B cell (primary cell): ENCODE data around the gene ATG13. TPM values are rescaled to one million over a fixed set of nuclear protein-coding genes. Genes with fewer than 3 reads are reported as not detected.

ENCODE experiments used
- ATAC-seq: fragments of 200-7000 bp; cut with Tn5 transposase; one replicate; pipeline ENCODE4 v1.10.0; 2021; ENCODE audit warnings: low read depth, mild to moderate bottlenecking, moderate number of reproducible peaks, moderate library complexity
- CTCF ChIA-PET: fragments of 350-600 bp; sonication (Branson Sonifier 250); formaldehyde crosslinking; loops from one replicate; lab custom pipeline; 2021; ENCODE audit warnings: antibody characterized with exemption, inconsistent platforms; lab: Charles Lee
- POLR2A ChIA-PET: fragments of 350-600 bp; sonication (Branson Sonifier 250); formaldehyde crosslinking; loops from one replicate; lab custom pipeline; 2021; ENCODE audit warnings: antibody characterized with exemption; lab: Charles Lee
- DNase-seq: peaks from one replicate; pipeline ENCODE4 v3.0.0; 2013
- H2AFZ ChIP-seq: 2 replicates; pipeline ENCODE4 v1.6.1; 2012; ENCODE audit warnings: mild to moderate bottlenecking, low read depth, low read length; ENCODE audit not compliant: insufficient read depth, poor library complexity, severe bottlenecking
- H3K27ac ChIP-seq, 2 donors: 1 replicate in 1 of 2; 2 replicates in 1 of 2; pipeline ENCODE4 v1.5.1; 2012 to 2013; ENCODE audit warnings: low read length in 2 of 2, mild to moderate bottlenecking in 2 of 2, moderate library complexity in 1 of 2
- H3K27me3 ChIP-seq, 4 experiments: fragments of 200-600 bp in 1 of 4; sonication (generic) in 1 of 4; replicated peaks in 1 of 4; 1 replicate in 2 of 4; 2 replicates in 2 of 4; pipeline versions ENCODE4 v1.6.1 to v1.7.0; 2013 to 2016; ENCODE audit warnings: low read length in 3 of 4, mild to moderate bottlenecking in 2 of 4, mixed read lengths in 1 of 4, moderate library complexity in 1 of 4; ENCODE audit not compliant: insufficient read depth in 4 of 4, control insufficient read depth in 3 of 4; ENCODE audit errors: control extremely low read depth in 1 of 4
- H3K36me3 ChIP-seq, 2 experiments: replicated peaks in 1 of 2; 1 replicate in 1 of 2; 2 replicates in 1 of 2; pipeline versions ENCODE4 v1.6.1 to v1.7.1; 2013; ENCODE audit warnings: low read length in 1 of 2; ENCODE audit not compliant: insufficient read depth in 2 of 2, control insufficient read depth in 1 of 2; ENCODE audit errors: control extremely low read depth in 1 of 2, extremely low read depth in 1 of 2
- H3K4me1 ChIP-seq, 2 donors: fragments of 200-600 bp in 1 of 2; sonication (generic) in 1 of 2; 1 replicate in 1 of 2; 2 replicates in 1 of 2; pipeline versions ENCODE4 v1.5.1 to v1.6.1; 2013 to 2017; ENCODE audit warnings: low read length in 2 of 2; ENCODE audit not compliant: control insufficient read depth in 2 of 2, insufficient read depth in 2 of 2
- H3K4me2 ChIP-seq: replicated peaks from 2 replicates; pipeline ENCODE3; 2012; ENCODE audit warnings: mild to moderate bottlenecking, low read depth, low read length; ENCODE audit not compliant: poor library complexity, severe bottlenecking
- H3K4me3 ChIP-seq, 5 experiments: fragments of 200-600 bp in 1 of 5; sonication (generic) in 1 of 5; 1 replicate in 3 of 5; 2 replicates in 2 of 5; pipeline versions ENCODE4 v1.5.1 to v1.7.0; 2011 to 2016; ENCODE audit warnings: low read length in 4 of 5, mild to moderate bottlenecking in 4 of 5, low read depth in 2 of 5, control low read depth in 1 of 5, moderate library complexity in 1 of 5; ENCODE audit not compliant: insufficient read depth in 1 of 5; ENCODE audit errors: control extremely low read depth in 1 of 5, extremely low read depth in 1 of 5
- H3K79me2 ChIP-seq: fragments of 200-600 bp; sonication (generic); one replicate; pipeline ENCODE4 v1.6.0; 2016; ENCODE audit warnings: low read length; ENCODE audit not compliant: control insufficient read depth, insufficient read depth
- H3K9ac ChIP-seq: fragments of 200-600 bp; sonication (generic); 2 replicates; pipeline ENCODE4 v1.6.1; 2017; ENCODE audit warnings: mild to moderate bottlenecking, low read length, moderate library complexity
- H3K9me3 ChIP-seq, 3 donors: one replicate each; pipeline versions ENCODE4 v1.6.1 to v1.7.1; 2013; ENCODE audit warnings: low read length in 2 of 3; ENCODE audit not compliant: control insufficient read depth in 2 of 3, insufficient read depth in 1 of 3; ENCODE audit errors: control extremely low read depth in 1 of 3
- H4K20me1 ChIP-seq: 2 replicates; pipeline ENCODE4 v1.6.0; 2012; ENCODE audit warnings: mild to moderate bottlenecking, low read length; ENCODE audit not compliant: insufficient read depth, control insufficient read depth, poor library complexity, severe bottlenecking
- H3K27ac Mint-ChIP-seq: one replicate; pipeline ENCODE4 v1.8.0; 2021; ENCODE audit warnings: mixed read lengths
- H3K27me3 Mint-ChIP-seq: one replicate; pipeline ENCODE4 v1.8.0; 2021; ENCODE audit warnings: mixed read lengths
- H3K4me1 Mint-ChIP-seq: one replicate; pipeline ENCODE4 v1.8.0; 2021; ENCODE audit warnings: mixed read lengths
- H3K4me3 Mint-ChIP-seq: one replicate; pipeline ENCODE4 v1.8.0; 2021; ENCODE audit warnings: mixed read lengths
- H3K9me3 Mint-ChIP-seq: one replicate; pipeline ENCODE4 v1.8.0; 2022; ENCODE audit warnings: mixed read lengths; ENCODE audit not compliant: insufficient read depth
- EZH2 ChIP-seq: IDR thresholded peaks from 2 replicates; pipeline ENCODE4 v1.6.1; 2012; ENCODE audit warnings: borderline replicate concordance, low read depth, mild to moderate bottlenecking, moderate library complexity, low read length; ENCODE audit not compliant: insufficient read depth, poor library complexity, severe bottlenecking
- WGBS: methylation state at CpG from one replicate; pipeline ENCODE4 v1.1.5; 2013; ENCODE audit warnings: missing lambda C conversion rate; ENCODE audit not compliant: insufficient coverage; 5-methylcytosine and 5-hydroxymethylcytosine counted together
- intact Hi-C: fragments of 100-400 bp; cut with micrococcal nuclease; formaldehyde crosslinking; loops from one replicate; pipeline ENCODE4 v1.10.0; 2022
- polyA plus RNA-seq: library from polyadenylated mRNA; depleted of rRNA; stranded (reverse); fragments of >200 nt; gene quantifications from 2 replicates; pipeline ENCODE4 v1.2.3, GENCODE V29; 2012
- total RNA-seq, 2 donors: library from RNA; stranded (reverse); fragments of 120-200 nt in 1 of 2; gene quantifications; 1 replicate in 1 of 2; 2 replicates in 1 of 2; pipeline versions ENCODE4 v1.2.3 to v1.2.4, GENCODE V29; 2013 to 2022
- TF ChIP-seq, protein P1 (sequence below): fragments of 200-600 bp; IDR thresholded peaks from one replicate; pipeline ENCODE4 v1.8.0; 2022; ENCODE audit warnings: antibody characterized with exemption, mild to moderate bottlenecking

The ATG13 gene
- total and polyA plus RNA-seq, 2 donors (not counting 1 experiment from before 2014, with no cell fraction given), result 48.5 to 88.8 TPM

DNA sequence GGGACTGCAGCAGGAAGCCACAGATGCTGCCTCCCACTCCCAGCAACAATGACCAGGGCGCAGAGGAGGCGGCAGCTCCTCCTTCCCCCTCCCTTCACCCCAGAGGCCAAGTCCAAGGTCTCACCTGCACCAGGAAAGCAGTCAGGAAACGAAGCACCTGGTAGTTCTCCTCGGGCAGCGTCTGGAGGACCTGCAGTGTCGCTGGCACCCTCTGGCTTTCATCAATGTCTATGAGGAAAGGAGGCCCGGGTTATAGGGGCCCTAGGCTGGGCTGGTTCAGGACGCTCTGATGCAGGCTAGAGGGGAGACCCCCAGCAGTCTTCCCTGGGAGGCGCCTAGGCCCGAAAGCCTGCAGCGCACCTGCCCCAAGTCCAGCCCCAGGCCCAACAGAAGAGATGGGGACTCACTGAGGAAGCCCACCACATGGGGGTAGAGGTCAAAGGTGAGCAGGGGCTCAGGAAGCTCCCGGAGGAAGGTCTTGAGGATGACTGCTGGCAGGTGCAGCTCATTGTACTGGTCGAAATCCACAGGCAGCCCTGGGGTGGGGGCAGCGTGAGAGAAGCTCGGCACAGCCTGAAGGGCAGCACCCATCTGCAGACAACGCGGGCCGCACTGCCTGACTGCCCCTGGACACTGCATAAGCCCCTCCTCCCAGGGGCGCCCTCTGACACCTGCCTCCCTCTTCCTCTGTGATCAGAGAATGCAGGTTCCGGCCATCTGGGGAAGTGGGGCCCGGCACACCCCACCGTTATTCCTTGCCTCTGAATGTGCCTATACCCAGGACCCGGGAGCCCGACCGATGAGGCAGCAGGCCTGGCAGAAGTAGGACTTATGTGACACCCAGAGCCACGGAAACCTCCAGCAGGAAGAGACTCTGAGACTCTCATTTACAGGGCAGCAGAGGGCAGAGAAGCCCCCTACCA is 62.1 kb downstream of the ATG13 start:
- no peaks in the 10 kb centered on the region for H4K20me1 ChIP-seq
- Mint-ChIP-seq H3K4me3 (no peak overlapping the region), H3K27ac (no peak overlapping the region), H3K27me3 (no peaks in the 10 kb centered on the region), H3K9me3 (no peaks in the 10 kb centered on the region), H3K4me1 (peaks cover 28% of the 10 kb centered on the region)
- DNase-seq (no peak), ATAC-seq (no peak)
- H3K4me3 ChIP-seq, result no peak overlapping the region
- no peaks in the 10 kb centered on the region for H3K27me3 ChIP-seq
- peaks cover 25 to 30% of the 10 kb centered on the region in 2 donors for H3K4me1 ChIP-seq
- intact Hi-C loops, result no loop called here
- TF ChIP-seq, protein P1, sequence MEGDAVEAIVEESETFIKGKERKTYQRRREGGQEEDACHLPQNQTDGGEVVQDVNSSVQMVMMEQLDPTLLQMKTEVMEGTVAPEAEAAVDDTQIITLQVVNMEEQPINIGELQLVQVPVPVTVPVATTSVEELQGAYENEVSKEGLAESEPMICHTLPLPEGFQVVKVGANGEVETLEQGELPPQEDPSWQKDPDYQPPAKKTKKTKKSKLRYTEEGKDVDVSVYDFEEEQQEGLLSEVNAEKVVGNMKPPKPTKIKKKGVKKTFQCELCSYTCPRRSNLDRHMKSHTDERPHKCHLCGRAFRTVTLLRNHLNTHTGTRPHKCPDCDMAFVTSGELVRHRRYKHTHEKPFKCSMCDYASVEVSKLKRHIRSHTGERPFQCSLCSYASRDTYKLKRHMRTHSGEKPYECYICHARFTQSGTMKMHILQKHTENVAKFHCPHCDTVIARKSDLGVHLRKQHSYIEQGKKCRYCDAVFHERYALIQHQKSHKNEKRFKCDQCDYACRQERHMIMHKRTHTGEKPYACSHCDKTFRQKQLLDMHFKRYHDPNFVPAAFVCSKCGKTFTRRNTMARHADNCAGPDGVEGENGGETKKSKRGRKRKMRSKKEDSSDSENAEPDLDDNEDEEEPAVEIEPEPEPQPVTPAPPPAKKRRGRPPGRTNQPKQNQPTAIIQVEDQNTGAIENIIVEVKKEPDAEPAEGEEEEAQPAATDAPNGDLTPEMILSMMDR, result no peak
- TF ChIP-seq EZH2, result no peak
- no peaks in the 10 kb centered on the region for H3K79me2 ChIP-seq
- WGBS, result 97% methylated on average over 25 of the region's 26 CpGs
- no peak overlapping the region for H2AFZ ChIP-seq
- no peaks in the 10 kb centered on the region for H3K9me3 ChIP-seq
- no peak overlapping the region for H3K4me2 ChIP-seq
- H3K27ac ChIP-seq, result no peak overlapping the region
- peaks cover 3 to 46% of the 10 kb centered on the region in 2 experiments for H3K36me3 ChIP-seq
- POLR2A ChIA-PET, result no interaction called here
- H3K9ac ChIP-seq, result no peak overlapping the region
- CTCF ChIA-PET, result no interaction called here

DNA sequence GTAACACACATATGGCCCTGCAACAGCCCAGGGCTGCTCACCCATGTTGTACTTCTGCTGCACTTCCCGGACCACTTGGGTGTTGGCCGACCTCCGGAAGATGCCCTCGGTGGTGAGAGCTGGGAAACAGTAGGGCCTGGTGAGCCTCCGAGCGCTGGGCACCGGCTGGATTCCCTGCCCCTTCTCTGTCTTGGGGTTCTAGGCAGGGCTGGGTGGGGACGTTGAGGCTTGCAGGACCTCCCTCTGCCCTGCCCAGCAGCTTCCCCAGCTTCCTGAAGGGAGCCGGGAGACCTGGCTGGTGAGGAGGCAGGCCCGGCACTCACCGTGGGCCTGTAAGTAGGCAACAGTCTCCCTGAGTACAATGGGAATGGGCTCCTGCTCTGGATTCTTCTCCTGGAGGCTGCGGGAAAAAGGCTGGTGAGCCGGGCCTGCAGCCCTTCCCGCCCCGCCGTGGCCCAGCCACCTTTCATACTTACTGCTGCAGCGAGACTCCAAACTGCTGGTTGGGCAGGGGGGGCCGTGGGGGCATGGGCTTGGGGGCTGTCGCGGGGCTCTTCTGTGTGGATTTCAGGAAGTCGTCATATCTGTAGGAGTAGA is 62.9 kb downstream of the ATG13 start:
- Mint-ChIP-seq H3K4me1 (peaks cover 20% of the 10 kb centered on the region), H3K27ac (no peak overlapping the region), H3K9me3 (no peaks in the 10 kb centered on the region), H3K4me3 (no peak overlapping the region), H3K27me3 (no peaks in the 10 kb centered on the region)
- WGBS, result over 99% methylated on average over 15 of the region's 21 CpGs
- ChIA-PET POLR2A (no interaction called here), CTCF (no interaction called here)
- Histone ChIP-seq H3K27me3 (no peaks in the 10 kb centered on the region), H3K4me3 (no peak overlapping the region), H3K27ac (no peak overlapping the region), H3K9me3 (no peaks in the 10 kb centered on the region), H3K4me1 (peaks cover 18 to 22% of the 10 kb centered on the region in 2 donors), H3K36me3 (peaks cover 3 to 46% of the 10 kb centered on the region in 2 experiments), H3K4me2 (no peak overlapping the region), H3K9ac (no peak overlapping the region), H2AFZ (no peak overlapping the region), H3K79me2 (no peaks in the 10 kb centered on the region), H4K20me1 (no peaks in the 10 kb centered on the region)
- TF ChIP-seq EZH2, result no peak
- TF ChIP-seq, protein P1, result no peak
- intact Hi-C loops, result no loop called here
- no peak for DNase-seq
- ATAC-seq, result no peak
